22Rv1 (cell line): Measurements from ENCODE around the gene GUCY2D.

Source experiments
- ZFX ChIP-seq: fragments of 450-650 bp; IDR thresholded peaks from 2 replicates; pipeline ENCODE4 v1.6.1; 2017; ENCODE audit warnings: antibody characterized with exemption, borderline replicate concordance
- TF ChIP-seq, protein P1 (sequence below): fragments of 450-650 bp; IDR thresholded peaks from 2 replicates; pipeline ENCODE4 v1.5.1; 2017; ENCODE audit warnings: mild to moderate bottlenecking

DNA sequence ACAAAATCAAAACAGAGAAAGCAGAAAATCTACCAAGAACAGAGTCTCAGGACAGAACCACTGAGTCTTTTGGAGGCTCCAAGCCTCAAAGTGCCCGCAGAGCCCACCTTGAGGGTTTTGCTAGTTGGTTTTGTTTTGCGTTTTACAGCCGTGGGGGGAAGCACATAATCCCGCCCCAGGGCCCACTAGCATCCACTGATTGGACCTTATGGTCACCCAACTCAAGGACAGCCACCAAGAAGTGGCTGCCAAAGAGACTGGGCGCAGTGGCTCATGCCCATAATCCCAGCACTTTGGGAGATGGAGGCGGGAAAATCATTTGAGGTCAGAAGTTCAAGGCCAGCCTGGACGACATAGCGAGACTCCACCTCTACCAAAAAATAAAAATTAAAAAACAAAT lies 46.3 kb downstream of the GUCY2D start:
- TF ChIP-seq, protein P1, sequence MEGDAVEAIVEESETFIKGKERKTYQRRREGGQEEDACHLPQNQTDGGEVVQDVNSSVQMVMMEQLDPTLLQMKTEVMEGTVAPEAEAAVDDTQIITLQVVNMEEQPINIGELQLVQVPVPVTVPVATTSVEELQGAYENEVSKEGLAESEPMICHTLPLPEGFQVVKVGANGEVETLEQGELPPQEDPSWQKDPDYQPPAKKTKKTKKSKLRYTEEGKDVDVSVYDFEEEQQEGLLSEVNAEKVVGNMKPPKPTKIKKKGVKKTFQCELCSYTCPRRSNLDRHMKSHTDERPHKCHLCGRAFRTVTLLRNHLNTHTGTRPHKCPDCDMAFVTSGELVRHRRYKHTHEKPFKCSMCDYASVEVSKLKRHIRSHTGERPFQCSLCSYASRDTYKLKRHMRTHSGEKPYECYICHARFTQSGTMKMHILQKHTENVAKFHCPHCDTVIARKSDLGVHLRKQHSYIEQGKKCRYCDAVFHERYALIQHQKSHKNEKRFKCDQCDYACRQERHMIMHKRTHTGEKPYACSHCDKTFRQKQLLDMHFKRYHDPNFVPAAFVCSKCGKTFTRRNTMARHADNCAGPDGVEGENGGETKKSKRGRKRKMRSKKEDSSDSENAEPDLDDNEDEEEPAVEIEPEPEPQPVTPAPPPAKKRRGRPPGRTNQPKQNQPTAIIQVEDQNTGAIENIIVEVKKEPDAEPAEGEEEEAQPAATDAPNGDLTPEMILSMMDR = no peak
- no peak for TF ChIP-seq ZFX
